PFSK-1 (cell line): ENCODE measurements around the gene NCAPD2.

Source experiments
- POLR2AphosphoS5 ChIP-seq: IDR thresholded peaks from 2 replicates; pipeline ENCODE4 v1.6.1; 2012; ENCODE audit warnings: low read depth, mild to moderate bottlenecking, control low read depth, low read length, moderate library complexity
- SIN3A ChIP-seq: IDR thresholded peaks from 2 replicates; pipeline ENCODE4 v1.6.1; 2012; ENCODE audit warnings: mild to moderate bottlenecking, low read length, moderate library complexity, borderline replicate concordance; ENCODE audit not compliant: insufficient read depth
- TAF1 ChIP-seq: IDR thresholded peaks from 2 replicates; pipeline ENCODE4 v1.6.1; 2012; ENCODE audit warnings: low read length, control low read depth, borderline replicate concordance; ENCODE audit not compliant: insufficient read depth
- TF ChIP-seq, protein P1 (sequence below), 2 experiments: IDR thresholded peaks; 2 replicates each; pipeline versions ENCODE4 v1.6.1 to v1.8.0; 2011 to 2012; ENCODE audit warnings: low read depth in 2 of 2, low read length in 2 of 2, control low read depth in 1 of 2, inconsistent platforms in 1 of 2, mild to moderate bottlenecking in 1 of 2, moderate library complexity in 1 of 2; ENCODE audit not compliant: insufficient read depth in 1 of 2

GRCh38 chr12:6534945-6535696 is 41.2 kb downstream of the NCAPD2 start:
- TF ChIP-seq POLR2AphosphoS5: peak; percentile 67
- peak; percentile 65; the same call in 1 of the 2 replicates for TF ChIP-seq TAF1
- peak; percentile 53; the same call in 1 of the 2 replicates for TF ChIP-seq SIN3A
- TF ChIP-seq, protein P1, sequence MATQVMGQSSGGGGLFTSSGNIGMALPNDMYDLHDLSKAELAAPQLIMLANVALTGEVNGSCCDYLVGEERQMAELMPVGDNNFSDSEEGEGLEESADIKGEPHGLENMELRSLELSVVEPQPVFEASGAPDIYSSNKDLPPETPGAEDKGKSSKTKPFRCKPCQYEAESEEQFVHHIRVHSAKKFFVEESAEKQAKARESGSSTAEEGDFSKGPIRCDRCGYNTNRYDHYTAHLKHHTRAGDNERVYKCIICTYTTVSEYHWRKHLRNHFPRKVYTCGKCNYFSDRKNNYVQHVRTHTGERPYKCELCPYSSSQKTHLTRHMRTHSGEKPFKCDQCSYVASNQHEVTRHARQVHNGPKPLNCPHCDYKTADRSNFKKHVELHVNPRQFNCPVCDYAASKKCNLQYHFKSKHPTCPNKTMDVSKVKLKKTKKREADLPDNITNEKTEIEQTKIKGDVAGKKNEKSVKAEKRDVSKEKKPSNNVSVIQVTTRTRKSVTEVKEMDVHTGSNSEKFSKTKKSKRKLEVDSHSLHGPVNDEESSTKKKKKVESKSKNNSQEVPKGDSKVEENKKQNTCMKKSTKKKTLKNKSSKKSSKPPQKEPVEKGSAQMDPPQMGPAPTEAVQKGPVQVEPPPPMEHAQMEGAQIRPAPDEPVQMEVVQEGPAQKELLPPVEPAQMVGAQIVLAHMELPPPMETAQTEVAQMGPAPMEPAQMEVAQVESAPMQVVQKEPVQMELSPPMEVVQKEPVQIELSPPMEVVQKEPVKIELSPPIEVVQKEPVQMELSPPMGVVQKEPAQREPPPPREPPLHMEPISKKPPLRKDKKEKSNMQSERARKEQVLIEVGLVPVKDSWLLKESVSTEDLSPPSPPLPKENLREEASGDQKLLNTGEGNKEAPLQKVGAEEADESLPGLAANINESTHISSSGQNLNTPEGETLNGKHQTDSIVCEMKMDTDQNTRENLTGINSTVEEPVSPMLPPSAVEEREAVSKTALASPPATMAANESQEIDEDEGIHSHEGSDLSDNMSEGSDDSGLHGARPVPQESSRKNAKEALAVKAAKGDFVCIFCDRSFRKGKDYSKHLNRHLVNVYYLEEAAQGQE (IDR thresholded peaks at IDR 0.05; ENCODE audit: insufficient read depth in 1 of 2, low read depth in 2 of 2, low read length in 2 of 2): 0 out of 4 replicates have a peak, but pooled peaks of 1 of the 2 experiments have one; percentile 42
